Ishikawa (cell line): Measurements from ENCODE around the gene RAB25.

Experiments used
- CEBPB ChIP-seq: IDR thresholded peaks from 2 replicates; pipeline ENCODE4 v1.6.1; 2012
- EP300 ChIP-seq: IDR thresholded peaks from 2 replicates; pipeline ENCODE4 v1.6.1; 2012; ENCODE audit warnings: borderline replicate concordance
- FOXM1 ChIP-seq: IDR thresholded peaks from 2 replicates; pipeline ENCODE4 v1.6.1; 2012; ENCODE audit warnings: low read depth, borderline replicate concordance
- MAX ChIP-seq: IDR thresholded peaks from 2 replicates; pipeline ENCODE4 v1.6.1; 2012
- NFIC ChIP-seq: IDR thresholded peaks from 2 replicates; pipeline ENCODE4 v1.6.1; 2012
- RAD21 ChIP-seq: IDR thresholded peaks from 2 replicates; pipeline ENCODE4 v1.6.1; 2012; ENCODE audit warnings: low read depth
- REST ChIP-seq: IDR thresholded peaks from 2 replicates; pipeline ENCODE4 v1.6.1; 2012; ENCODE audit warnings: low read depth, mild to moderate bottlenecking
- TAF1 ChIP-seq: IDR thresholded peaks from 2 replicates; pipeline ENCODE4 v1.6.1; 2012; ENCODE audit warnings: low read depth, mild to moderate bottlenecking
- TCF12 ChIP-seq: IDR thresholded peaks from 2 replicates; pipeline ENCODE4 v1.6.1; 2012; ENCODE audit warnings: low read depth
- TEAD4 ChIP-seq: IDR thresholded peaks from 2 replicates; pipeline ENCODE4 v1.6.1; 2012
- USF1 ChIP-seq: IDR thresholded peaks from 2 replicates; pipeline ENCODE4 v1.6.1; 2012
- YY1 ChIP-seq: IDR thresholded peaks from 2 replicates; pipeline ENCODE4 v1.6.1; 2012; ENCODE audit warnings: low read depth
- ZBTB7A ChIP-seq: IDR thresholded peaks from 2 replicates; pipeline ENCODE4 v1.6.1; 2012; ENCODE audit warnings: low read depth

- TF ChIP-seq RAD21 = no peak
- TF ChIP-seq REST = no peak
- TF ChIP-seq EP300 = no peak
- TF ChIP-seq MAX = no peak
- TF ChIP-seq ZBTB7A = no peak
- TF ChIP-seq NFIC = no peak
- no peak for TF ChIP-seq TEAD4
- TF ChIP-seq YY1 = no peak
- TF ChIP-seq USF1 = no peak
- TF ChIP-seq CEBPB = no peak
- TF ChIP-seq TAF1 = no peak
- TF ChIP-seq FOXM1 = no peak
- no peak for TF ChIP-seq TCF12
Observed at GRCh38 chr1:156099282-156099681, 38.3 kb downstream of the RAB25 start.
